HEK293 (cell line): Measurements from ENCODE around the gene HSD3B1.

Experiments used
- CTCF ChIA-PET: fragments of 350-600 bp; formaldehyde crosslinking; extraction: SDS; loops from one replicate; lab custom pipeline; 2021; ENCODE audit warnings: antibody characterized with exemption; lab: Yijun Ruan, JAX
- POLR2A ChIA-PET: fragments of 300-600 bp; formaldehyde crosslinking; extraction: SDS; loops from one replicate; lab custom pipeline; 2020; ENCODE audit warnings: antibody characterized with exemption, inconsistent platforms; lab: Yijun Ruan, JAX
- H3K27ac ChIP-seq: fragments of 200-500 bp; sonication (Bioruptor generic); 2 replicates; pipeline ENCODE4 v1.5.1; 2014; ENCODE audit warnings: low read depth, low read length, control low read depth, inconsistent platforms; ENCODE audit errors: extremely low read depth
- H3K36me3 ChIP-seq, 2 experiments: fragments of 200-500 bp in 1 of 2; sonication (Bioruptor generic) in 1 of 2; 1 replicate in 1 of 2; 2 replicates in 1 of 2; pipeline ENCODE4 v1.5.1; 2014 to 2017; ENCODE audit warnings: inconsistent platforms in 2 of 2, low read length in 2 of 2; ENCODE audit not compliant: control insufficient read depth in 2 of 2, insufficient read depth in 1 of 2
- H3K4me1 ChIP-seq: fragments of 200-500 bp; sonication (Bioruptor generic); 2 replicates; pipeline ENCODE4 v1.5.1; 2014; ENCODE audit warnings: mild to moderate bottlenecking, low read length, inconsistent platforms; ENCODE audit not compliant: control insufficient read depth, insufficient read depth
- H3K4me3 ChIP-seq: 2 replicates; pipeline ENCODE4 v1.5.1; 2011; ENCODE audit warnings: low read depth, mild to moderate bottlenecking, control low read depth, low read length, moderate library complexity
- H3K9me3 ChIP-seq: fragments of 200-500 bp; sonication (Bioruptor generic); 2 replicates; pipeline ENCODE4 v1.5.1; 2014; ENCODE audit warnings: low read depth, low read length, inconsistent platforms; ENCODE audit not compliant: control insufficient read depth, insufficient read depth
- BCL11B ChIP-seq: fragments of 450-650 bp; formaldehyde crosslinking; IDR thresholded peaks from 2 replicates; pipeline ENCODE4 v1.5.1; 2016; ENCODE audit warnings: low read depth, missing biosample characterization, missing genetic modification characterization
- GLIS1 ChIP-seq: fragments of 450-650 bp; formaldehyde crosslinking; IDR thresholded peaks from 2 replicates; pipeline ENCODE4 v1.5.1; 2016; ENCODE audit warnings: missing biosample characterization, missing genetic modification characterization
- GLIS2 ChIP-seq: fragments of 450-650 bp; formaldehyde crosslinking; IDR thresholded peaks from 2 replicates; pipeline ENCODE4 v1.5.1; 2016; ENCODE audit warnings: missing biosample characterization, missing genetic modification characterization
- IKZF3 ChIP-seq: fragments of 450-650 bp; IDR thresholded peaks from 2 replicates; pipeline ENCODE4 v1.5.0; 2018; ENCODE audit warnings: missing biosample characterization, mild to moderate bottlenecking, missing genetic modification characterization, moderate library complexity
- PATZ1 ChIP-seq: fragments of 450-650 bp; formaldehyde crosslinking; IDR thresholded peaks from 2 replicates; pipeline ENCODE4 v1.5.1; 2016; ENCODE audit warnings: missing biosample characterization, missing genetic modification characterization
- PRDM10 ChIP-seq: fragments of 450-650 bp; formaldehyde crosslinking; IDR thresholded peaks from 2 replicates; pipeline ENCODE4 v1.5.1; 2016; ENCODE audit warnings: missing biosample characterization, missing genetic modification characterization
- PRDM4 ChIP-seq: fragments of 450-650 bp; formaldehyde crosslinking; IDR thresholded peaks from 2 replicates; pipeline ENCODE4 v1.5.1; 2017; ENCODE audit warnings: missing biosample characterization, missing genetic modification characterization
- SCRT1 ChIP-seq: fragments of 450-650 bp; formaldehyde crosslinking; IDR thresholded peaks from 2 replicates; pipeline ENCODE4 v1.5.1; 2016; ENCODE audit warnings: missing biosample characterization, missing genetic modification characterization, borderline replicate concordance
- SP7 ChIP-seq: fragments of 450-650 bp; formaldehyde crosslinking; IDR thresholded peaks from 2 replicates; pipeline ENCODE4 v1.5.1; 2016; ENCODE audit warnings: missing biosample characterization, missing genetic modification characterization
- TRIM28 ChIP-seq: IDR thresholded peaks from 2 replicates; pipeline ENCODE4 v1.6.1; 2011; ENCODE audit warnings: low read length, control low read depth, borderline replicate concordance
- ZFP37 ChIP-seq: fragments of 450-650 bp; formaldehyde crosslinking; IDR thresholded peaks from 2 replicates; pipeline ENCODE4 v1.5.1; 2016; ENCODE audit warnings: missing biosample characterization, missing genetic modification characterization
- ZNF175 ChIP-seq: fragments of 450-650 bp; formaldehyde crosslinking; IDR thresholded peaks from 2 replicates; pipeline ENCODE4 v1.5.1; 2016; ENCODE audit warnings: missing biosample characterization, missing genetic modification characterization
- ZNF335 ChIP-seq: fragments of 450-650 bp; formaldehyde crosslinking; conservative IDR thresholded peaks from 2 replicates; pipeline ENCODE4 v1.5.1; 2016; ENCODE audit warnings: missing biosample characterization, missing genetic modification characterization
- ZNF37A ChIP-seq: fragments of 450-650 bp; IDR thresholded peaks from 2 replicates; pipeline ENCODE4 v1.5.1; 2018; ENCODE audit warnings: missing biosample characterization, missing genetic modification characterization
- ZNF404 ChIP-seq: fragments of 450-650 bp; formaldehyde crosslinking; IDR thresholded peaks from 2 replicates; pipeline ENCODE4 v1.5.1; 2017; ENCODE audit warnings: missing biosample characterization, missing genetic modification characterization
- ZNF433 ChIP-seq: fragments of 450-650 bp; formaldehyde crosslinking; IDR thresholded peaks from 2 replicates; pipeline ENCODE4 v1.5.1; 2016; ENCODE audit warnings: missing biosample characterization, missing genetic modification characterization, low read depth
- ZNF501 ChIP-seq: fragments of 450-650 bp; formaldehyde crosslinking; IDR thresholded peaks from 2 replicates; pipeline ENCODE4 v1.5.1; 2016; ENCODE audit warnings: missing biosample characterization, missing genetic modification characterization
- ZNF658 ChIP-seq: fragments of 450-650 bp; formaldehyde crosslinking; IDR thresholded peaks from 2 replicates; pipeline ENCODE4; 2016; ENCODE audit warnings: missing biosample characterization, missing genetic modification characterization
- ZNF660 ChIP-seq: fragments of 450-650 bp; IDR thresholded peaks from 2 replicates; pipeline ENCODE4 v1.5.1; 2018; ENCODE audit warnings: missing biosample characterization, mild to moderate bottlenecking, missing genetic modification characterization
- ZNF664 ChIP-seq: fragments of 450-650 bp; formaldehyde crosslinking; IDR thresholded peaks from 2 replicates; pipeline ENCODE4 v1.5.1; 2016; ENCODE audit warnings: missing biosample characterization, missing genetic modification characterization
- ZNF747 ChIP-seq: fragments of 450-650 bp; formaldehyde crosslinking; IDR thresholded peaks from 2 replicates; pipeline ENCODE4 v1.5.1; 2016; ENCODE audit warnings: missing biosample characterization, missing genetic modification characterization
- ZNF768 ChIP-seq: fragments of 450-650 bp; formaldehyde crosslinking; IDR thresholded peaks from 2 replicates; pipeline ENCODE4 v1.5.1; 2018; ENCODE audit warnings: missing biosample characterization, mild to moderate bottlenecking, missing genetic modification characterization
- ZNF785 ChIP-seq: fragments of 450-650 bp; formaldehyde crosslinking; IDR thresholded peaks from 2 replicates; pipeline ENCODE4 v1.5.1; 2016; ENCODE audit warnings: missing biosample characterization, missing genetic modification characterization
- ZNF791 ChIP-seq: fragments of 450-650 bp; formaldehyde crosslinking; IDR thresholded peaks from 2 replicates; pipeline ENCODE4 v1.5.1; 2016; ENCODE audit warnings: missing biosample characterization, missing genetic modification characterization
- TF ChIP-seq, protein P1 (sequence below): fragments of 450-650 bp; formaldehyde crosslinking; IDR thresholded peaks from 2 replicates; pipeline ENCODE4 v1.5.1; 2016; ENCODE audit warnings: missing biosample characterization, missing genetic modification characterization

HSD3B1 gene

DNA sequence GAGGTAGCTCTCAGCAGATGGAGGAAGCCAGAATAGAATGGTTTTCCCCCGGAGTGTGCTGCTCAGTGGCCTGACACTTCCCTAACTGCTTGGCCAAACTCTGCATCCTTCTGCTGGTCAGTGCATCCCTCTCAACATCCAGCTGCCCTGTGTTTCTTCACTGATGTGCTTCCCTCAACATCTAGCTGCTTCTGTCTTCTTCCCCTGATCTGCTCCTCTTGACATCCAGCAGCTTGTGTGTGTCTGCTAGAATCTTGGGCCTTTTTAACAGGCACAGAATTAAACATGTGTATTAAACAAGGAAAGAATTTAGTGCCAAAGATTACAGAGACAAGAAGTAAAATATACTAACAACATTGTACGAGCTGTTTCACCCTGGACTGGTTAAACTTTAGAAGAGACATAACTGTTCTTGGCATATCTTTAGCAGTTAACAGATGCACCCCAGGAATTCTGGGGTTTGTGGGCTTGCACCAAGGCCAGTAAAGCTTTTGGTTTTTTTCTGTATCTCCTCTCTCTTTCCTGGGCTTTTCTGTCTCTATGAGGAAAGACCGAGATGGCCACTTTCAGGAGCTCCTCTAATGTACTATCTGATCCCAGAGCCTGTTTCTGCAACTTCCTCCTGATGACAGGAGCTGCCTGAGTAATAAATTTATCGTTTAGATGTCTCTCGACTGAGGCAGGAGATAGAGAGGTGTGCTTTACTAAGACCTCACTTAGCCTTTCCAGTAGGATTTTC is 34.8 kb upstream of the HSD3B1 start (continued):
- TF ChIP-seq ZNF433 (tag by site-specific recombination) = no peak
- no peak for TF ChIP-seq ZNF175 (tag by site-specific recombination)

GRCh38 chr1:119472819-119473175 is 34.2 kb upstream of the HSD3B1 start:
- TF ChIP-seq PATZ1 (tag by site-specific recombination) = no peak
- no peak for TF ChIP-seq ZNF37A
- TF ChIP-seq ZNF768 = no peak
- TF ChIP-seq ZNF791 = no peak
- no peak for TF ChIP-seq ZNF747 (tag by site-specific recombination)
- TF ChIP-seq ZNF664 (tag by site-specific recombination) = no peak
- no peak for TF ChIP-seq ZNF404
- no peak for TF ChIP-seq PRDM4 (tag by site-specific recombination)
- no peak for TF ChIP-seq GLIS2 (tag by site-specific recombination)
- no peak for TF ChIP-seq TRIM28
- no peak for TF ChIP-seq BCL11B (tag by site-specific recombination)
- Histone ChIP-seq H3K9me3 (no peaks in the 10 kb centered on the region), H3K4me1 (no peaks in the 10 kb centered on the region), H3K4me3 (no peak overlapping the region), H3K27ac (no peak overlapping the region), H3K36me3 (no peaks in the 10 kb centered on the region)
- ChIA-PET POLR2A (no interaction called here), CTCF (interaction anchor here (0.5 to 1.3 kb wide), 4 partner anchors 16 to 100 kb away, joined by 3 to 5 read pairs (median 4); no protein-coding TSS in a partner anchor)

DNA sequence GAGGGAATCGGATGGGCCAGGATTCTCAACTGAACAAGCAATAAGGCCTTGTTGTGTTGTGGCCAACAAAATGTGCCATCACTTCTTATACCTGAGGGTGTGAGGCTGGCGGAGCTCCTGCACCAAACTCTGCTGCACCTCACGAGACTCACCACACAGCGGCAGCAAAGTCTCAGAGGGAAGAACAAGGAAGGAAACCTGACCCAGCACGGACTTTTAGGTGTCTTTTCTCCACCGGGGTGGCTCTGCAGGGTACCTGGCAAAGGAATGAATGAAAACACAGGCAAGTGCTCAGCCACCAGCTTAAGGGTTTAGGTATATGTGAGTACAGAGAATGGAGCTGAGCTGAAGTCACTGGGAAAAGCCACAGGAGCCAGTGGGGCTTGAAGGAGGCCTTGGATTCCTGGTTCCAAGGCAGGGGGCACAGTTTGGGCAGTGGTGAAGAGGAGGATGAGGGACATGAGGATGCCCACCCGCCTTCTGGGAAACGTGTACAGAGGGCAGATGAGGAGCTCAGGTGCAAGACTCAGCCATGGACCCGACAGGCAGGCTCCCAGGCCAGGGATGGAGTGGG is 31.1 kb upstream of the HSD3B1 start:
- Histone ChIP-seq H3K4me1 (no peaks in the 10 kb centered on the region), H3K4me3 (no peak overlapping the region), H3K36me3 (no peaks in the 10 kb centered on the region), H3K27ac (no peak overlapping the region), H3K9me3 (no peaks in the 10 kb centered on the region)
- POLR2A ChIA-PET = no interaction called here
- CTCF ChIA-PET = interaction anchor here (0.5 to 3.2 kb wide), 28 partner anchors 9 to 334 kb away, joined by 3 to 13 read pairs (median 4); no protein-coding TSS in a partner anchor
- no peak for TF ChIP-seq ZFP37 (tag by site-specific recombination)
- peak; percentile 29; the same call in 1 of the 2 replicates for TF ChIP-seq GLIS1
- TF ChIP-seq ZNF785 (tag by site-specific recombination) = no peak
- no peak for TF ChIP-seq IKZF3 (tag by site-specific recombination)
- no peak for TF ChIP-seq ZNF501 (tag by site-specific recombination)
- no peak for TF ChIP-seq SP7 (tag by site-specific recombination)
- TF ChIP-seq ZNF660 (tag by site-specific recombination) = 0 out of 2 replicates have a peak, but pooled peaks have one; percentile 37
- no peak for TF ChIP-seq SCRT1 (tag by site-specific recombination)
- TF ChIP-seq, protein P1, sequence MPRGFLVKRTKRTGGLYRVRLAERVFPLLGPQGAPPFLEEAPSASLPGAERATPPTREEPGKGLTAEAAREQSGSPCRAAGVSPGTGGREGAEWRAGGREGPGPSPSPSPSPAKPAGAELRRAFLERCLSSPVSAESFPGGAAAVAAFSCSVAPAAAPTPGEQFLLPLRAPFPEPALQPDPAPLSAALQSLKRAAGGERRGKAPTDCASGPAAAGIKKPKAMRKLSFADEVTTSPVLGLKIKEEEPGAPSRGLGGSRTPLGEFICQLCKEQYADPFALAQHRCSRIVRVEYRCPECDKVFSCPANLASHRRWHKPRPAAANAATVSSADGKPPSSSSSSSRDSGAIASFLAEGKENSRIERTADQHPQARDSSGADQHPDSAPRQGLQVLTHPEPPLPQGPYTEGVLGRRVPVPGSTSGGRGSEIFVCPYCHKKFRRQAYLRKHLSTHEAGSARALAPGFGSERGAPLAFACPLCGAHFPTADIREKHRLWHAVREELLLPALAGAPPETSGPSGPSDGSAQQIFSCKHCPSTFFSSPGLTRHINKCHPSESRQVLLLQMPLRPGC (tag by site-specific recombination) = no peak
- no peak for TF ChIP-seq PRDM10 (tag by site-specific recombination)
- no peak for TF ChIP-seq ZNF658 (tag by site-specific recombination)
- TF ChIP-seq ZNF335 = peak; percentile 69
